ENCODE measurements around the gene MT1E. TPM values are rescaled to one million over a fixed set of nuclear protein-coding genes. Genes with fewer than 3 reads are reported as not detected.
"Not testable (repeated sequence)": the region's sequence is repeated elsewhere in the genome, so short reads cannot be mapped to it uniquely, and the experiment has no call there.

Gene MT1E
- total and polyA plus RNA-seq, 10 donors = 2.5 to 49.6 (median 27.0) TPM

GRCh38 chr16:56662357-56663354, 37.1 kb downstream of the MT1E start:
- no peak for DNase-seq
- H3K27ac ChIP-seq = peak overlapping the region in 5 of 8 donors; percentile 31 to 53 (median 50)
- intact Hi-C loops (cut with DNase I; ENCODE audit: low total_unique reads) = no loop called here
- H3K4me3 ChIP-seq = peak overlapping the region in 7 of 8 donors; percentile 22 to 66 (median 34)
- WGBS, 5 donors = 11 to 13% (median 12%) methylated on average over 36 to 48 of the region's 48 CpGs
- TF ChIP-seq POLR2A (IDR thresholded peaks at IDR 0.05) (no peak), POLR2AphosphoS5 (IDR thresholded peaks at IDR 0.05) (peak in 1 of 3 donors; percentile 29), CTCF (IDR thresholded peaks at IDR 0.05 in 8 of 11, conservative IDR thresholded peaks at IDR 0.05 in 3 of 11) (no peak)
- H3K9me3 ChIP-seq = no peaks in the 10 kb centered on the region
- H3K36me3 ChIP-seq = no peaks in the 10 kb centered on the region
- peaks cover 0 to 74% (median 22%) of the 10 kb centered on the region in 7 donors for H3K27me3 ChIP-seq (replicated peaks in 1 of 7)
- H3K4me1 ChIP-seq = peaks cover 0 to 35% (median 19%) of the 10 kb centered on the region in 6 donors

GRCh38 chr16:56664506-56664905, 38.9 kb downstream of the MT1E start:
- TF ChIP-seq CTCF (IDR thresholded peaks at IDR 0.05 in 8 of 11, conservative IDR thresholded peaks at IDR 0.05 in 3 of 11) = no peak
- no peak for TF ChIP-seq POLR2A (IDR thresholded peaks at IDR 0.05)
- no peak for TF ChIP-seq POLR2AphosphoS5 (IDR thresholded peaks at IDR 0.05)
- intact Hi-C loops (cut with DNase I; ENCODE audit: low total_unique reads) = no loop called here

GRCh38 chr16:56665286-56666261, 40.0 kb downstream of the MT1E start:
- WGBS, 5 donors = 69 to 80% (median 73%) methylated on average over 8 of the region's 8 CpGs
- peaks cover 0 to 88% (median 51%) of the 10 kb centered on the region in 7 donors for H3K27me3 ChIP-seq (replicated peaks in 1 of 7)
- H3K9me3 ChIP-seq; H3K27ac ChIP-seq; DNase-seq; intact Hi-C loops (cut with DNase I; ENCODE audit: low total_unique reads); H3K4me3 ChIP-seq; H3K36me3 ChIP-seq: not testable (repeated sequence)
- peaks cover 3 to 40% (median 21%) of the 10 kb centered on the region in 6 donors for H3K4me1 ChIP-seq

More at GRCh38 chr16:56664506-56664905, 38.9 kb downstream of the MT1E start:
- Histone ChIP-seq H3K4me1 (peaks cover 3 to 31% (median 14%) of the 10 kb centered on the region in 6 donors), H3K36me3 (no peaks in the 10 kb centered on the region), H3K9me3 (no peaks in the 10 kb centered on the region), H3K27me3 (replicated peaks in 1 of 7) (peaks cover 0 to 77% (median 40%) of the 10 kb centered on the region in 7 donors), H3K4me3 (no peak overlapping the region), H3K27ac (no peak overlapping the region)
- no peak for DNase-seq
- 86 to 100% (median 97%) methylated on average over 1 of the region's 1 CpG for WGBS, 5 donors
